Uterus (tissue), 4 donors: Measurements from ENCODE around the gene CORIN. TPM values are rescaled to one million over a fixed set of nuclear protein-coding genes. Genes with fewer than 3 reads are reported as not detected.

Source experiments
- DNase-seq, 2 donors: peaks; one replicate each; pipeline ENCODE4 v3.0.0-alpha.2; 2019 to 2020
- H3K27ac ChIP-seq, 2 donors: fragments of 200-600 bp; sonication (generic); 1 replicate in 1 of 2; 2 replicates in 1 of 2; pipeline ENCODE4 v1.5.1; 2016 to 2018
- H3K27me3 ChIP-seq, 2 donors: fragments of 200-600 bp; sonication (generic); one replicate each; pipeline ENCODE4 v1.5.1; 2018 to 2019; ENCODE audit warnings: control low read depth in 1 of 2
- H3K36me3 ChIP-seq, 2 donors: fragments of 200-600 bp; sonication (generic); one replicate each; pipeline ENCODE4 v1.5.1; 2019; ENCODE audit warnings: control low read depth in 1 of 2
- H3K4me1 ChIP-seq, 2 donors: fragments of 200-600 bp; sonication (generic); one replicate each; pipeline ENCODE4 v1.5.1; 2018 to 2019; ENCODE audit warnings: control low read depth in 1 of 2
- H3K4me3 ChIP-seq, 2 donors: fragments of 200-600 bp; sonication (generic); 1 replicate in 1 of 2; 2 replicates in 1 of 2; pipeline ENCODE4 v1.5.1; 2018 to 2019; ENCODE audit warnings: mild to moderate bottlenecking in 1 of 2
- H3K9me3 ChIP-seq, 2 donors: fragments of 200-600 bp; sonication (generic); one replicate each; pipeline ENCODE4 v1.5.1; 2019; ENCODE audit warnings: control low read depth in 1 of 2
- POLR2A ChIP-seq, 2 donors: fragments of 450-650 bp; IDR thresholded peaks; one replicate each; pipeline ENCODE4 v1.6.1; 2016; ENCODE audit warnings: antibody characterized with exemption in 2 of 2, mild to moderate bottlenecking in 1 of 2, moderate library complexity in 1 of 2
- intact Hi-C: fragments of 100-400 bp; cut with DNase I; formaldehyde crosslinking; loops from one replicate; pipeline ENCODE4 v1.15.1; 2023; ENCODE audit warnings: low total_unique reads
- total RNA-seq, 4 donors: library from RNA; depleted of rRNA in 3 of 4; stranded (reverse); fragments of >200 nt in 3 of 4; gene quantifications; one replicate each; pipeline versions ENCODE4 v1.1.0 to v1.2.4, GENCODE V29; 2014 to 2023
- TF ChIP-seq, protein P1 (sequence below), 4 experiments: fragments of 200-600 bp in 2 of 4; fragments of 450-650 bp in 2 of 4; sonication (generic) in 2 of 4; IDR thresholded peaks; one replicate each; pipeline ENCODE4 v1.5.1; 2016 to 2019; ENCODE audit warnings: antibody characterized with exemption in 4 of 4, mild to moderate bottlenecking in 2 of 4, moderate library complexity in 1 of 4
- donor health status: DM: yes; HTN: yes; CAD: no.

CORIN gene
- total RNA-seq, 4 donors from 2014 or later: 4.8 to 8.5 (median 6.4) TPM

DNA sequence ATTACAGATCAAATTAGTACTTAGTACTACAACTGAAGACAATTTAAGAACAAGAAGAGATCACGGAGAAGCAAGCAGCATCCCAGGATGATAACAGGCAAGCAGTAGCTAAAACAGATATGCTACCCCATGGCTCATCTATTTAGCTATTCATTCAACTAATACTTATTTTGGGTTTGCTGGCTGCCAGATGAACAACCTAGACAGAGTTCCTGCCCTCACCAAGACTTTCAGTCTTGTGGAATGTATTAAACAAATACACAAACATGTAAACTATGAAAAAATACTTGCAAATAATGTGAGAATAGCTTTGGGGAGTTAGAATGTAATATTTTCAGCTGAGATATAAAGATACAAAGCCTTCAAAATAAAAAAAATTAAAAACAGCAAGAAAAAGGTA lies 2.4 kb upstream of the CORIN start:
- DNase-seq: no peak
- Histone ChIP-seq H3K4me3 (no peak overlapping the region), H3K36me3 (no peaks in the 10 kb centered on the region), H3K4me1 (no peaks in the 10 kb centered on the region), H3K9me3 (no peaks in the 10 kb centered on the region), H3K27ac (no peak overlapping the region), H3K27me3 (no peaks in the 10 kb centered on the region)
- TF ChIP-seq, protein P1, sequence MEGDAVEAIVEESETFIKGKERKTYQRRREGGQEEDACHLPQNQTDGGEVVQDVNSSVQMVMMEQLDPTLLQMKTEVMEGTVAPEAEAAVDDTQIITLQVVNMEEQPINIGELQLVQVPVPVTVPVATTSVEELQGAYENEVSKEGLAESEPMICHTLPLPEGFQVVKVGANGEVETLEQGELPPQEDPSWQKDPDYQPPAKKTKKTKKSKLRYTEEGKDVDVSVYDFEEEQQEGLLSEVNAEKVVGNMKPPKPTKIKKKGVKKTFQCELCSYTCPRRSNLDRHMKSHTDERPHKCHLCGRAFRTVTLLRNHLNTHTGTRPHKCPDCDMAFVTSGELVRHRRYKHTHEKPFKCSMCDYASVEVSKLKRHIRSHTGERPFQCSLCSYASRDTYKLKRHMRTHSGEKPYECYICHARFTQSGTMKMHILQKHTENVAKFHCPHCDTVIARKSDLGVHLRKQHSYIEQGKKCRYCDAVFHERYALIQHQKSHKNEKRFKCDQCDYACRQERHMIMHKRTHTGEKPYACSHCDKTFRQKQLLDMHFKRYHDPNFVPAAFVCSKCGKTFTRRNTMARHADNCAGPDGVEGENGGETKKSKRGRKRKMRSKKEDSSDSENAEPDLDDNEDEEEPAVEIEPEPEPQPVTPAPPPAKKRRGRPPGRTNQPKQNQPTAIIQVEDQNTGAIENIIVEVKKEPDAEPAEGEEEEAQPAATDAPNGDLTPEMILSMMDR (IDR thresholded peaks at IDR 0.05): no peak
- no peak for TF ChIP-seq POLR2A (IDR thresholded peaks at IDR 0.05)
- intact Hi-C loops: no loop called here

- intact Hi-C loops: no loop called here
- peak; percentile 18 to 48 for DNase-seq
- H3K4me3 ChIP-seq: no peak overlapping the region
- TF ChIP-seq, protein P1 (IDR thresholded peaks at IDR 0.05): peak; percentile 24 to 40 (median 26)
- TF ChIP-seq POLR2A (IDR thresholded peaks at IDR 0.05): no peak
- no peaks in the 10 kb centered on the region for H3K27me3 ChIP-seq
- H3K27ac ChIP-seq: peak overlapping the region; percentile 58 to 60
- no peaks in the 10 kb centered on the region for H3K36me3 ChIP-seq
- no peaks in the 10 kb centered on the region for H3K4me1 ChIP-seq
- H3K9me3 ChIP-seq: no peaks in the 10 kb centered on the region
These were observed 1.4 kb upstream of the CORIN start for GRCh38 chr4:47839259-47839658.

- H3K9me3 ChIP-seq: no peaks in the 10 kb centered on the region
- peak overlapping the region; percentile 58 to 60 for H3K27ac ChIP-seq
- no peak for DNase-seq
- TF ChIP-seq, protein P1 (IDR thresholded peaks at IDR 0.05): no peak
- TF ChIP-seq POLR2A (IDR thresholded peaks at IDR 0.05): no peak
- no peak overlapping the region for H3K4me3 ChIP-seq
- no peaks in the 10 kb centered on the region for H3K27me3 ChIP-seq
- H3K4me1 ChIP-seq: no peaks in the 10 kb centered on the region
- H3K36me3 ChIP-seq: no peaks in the 10 kb centered on the region
- intact Hi-C loops: no loop called here
These were observed 578 bp upstream of the CORIN start for GRCh38 chr4:47838445-47838844.

DNA sequence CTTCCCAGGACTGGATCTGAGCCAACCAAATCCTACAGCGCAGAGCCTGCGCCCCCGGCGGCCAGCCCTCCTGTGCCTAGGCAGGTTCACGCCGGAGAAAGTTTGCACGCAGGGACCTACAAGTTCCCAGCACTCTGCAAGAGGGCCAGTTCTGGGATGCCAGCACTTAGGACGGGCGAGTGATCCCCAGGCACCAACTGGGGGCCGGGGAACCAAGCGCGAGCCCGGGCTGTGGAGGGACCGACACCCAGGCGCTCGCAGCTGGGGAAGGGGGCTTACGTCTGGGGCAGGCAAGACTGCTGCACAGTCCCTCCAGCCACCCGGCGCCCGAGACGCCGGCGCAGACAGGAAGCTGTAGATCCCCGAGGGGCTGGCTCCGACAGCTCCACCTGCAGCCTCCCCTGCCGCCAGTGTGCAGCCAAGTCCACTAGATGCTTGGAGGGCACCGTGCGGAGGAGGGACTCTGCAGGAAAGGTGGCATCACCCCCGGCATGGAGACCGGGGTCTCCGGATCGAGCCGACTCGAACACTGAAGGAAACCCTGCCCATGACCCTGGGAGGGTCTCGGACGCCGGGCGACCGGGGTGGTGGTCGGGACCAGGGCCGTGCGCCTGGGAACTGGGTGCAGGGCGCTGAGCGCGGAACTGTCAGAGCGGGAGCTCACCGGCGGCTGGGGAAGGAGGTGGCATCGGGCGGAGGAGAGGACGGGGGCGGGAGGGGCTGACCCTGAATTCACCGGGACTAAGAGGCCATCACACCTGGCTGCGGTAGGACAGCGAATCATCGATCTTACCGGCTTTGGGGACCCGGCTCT lies 566 bp downstream of the CORIN start:
- intact Hi-C loops: no loop called here
- Histone ChIP-seq H3K4me1 (no peaks in the 10 kb centered on the region), H3K9me3 (no peaks in the 10 kb centered on the region), H3K27me3 (no peaks in the 10 kb centered on the region), H3K4me3 (peak overlapping the region; percentile 47 to 49), H3K27ac (peak overlapping the region; percentile 51 to 57), H3K36me3 (no peaks in the 10 kb centered on the region)
- TF ChIP-seq POLR2A (IDR thresholded peaks at IDR 0.05): no peak
- TF ChIP-seq, protein P1 (IDR thresholded peaks at IDR 0.05): no peak
- peak; percentile 25 to 29 for DNase-seq

- H3K27ac ChIP-seq: peak overlapping the region; percentile 51 to 57
- no peak for TF ChIP-seq POLR2A (IDR thresholded peaks at IDR 0.05)
- TF ChIP-seq, protein P1 (IDR thresholded peaks at IDR 0.05): peak; percentile 55 to 65 (median 61)
- intact Hi-C loops: no loop called here
- peak overlapping the region; percentile 47 to 49 for H3K4me3 ChIP-seq
- DNase-seq: peak; percentile 73 to 76
- no peaks in the 10 kb centered on the region for H3K4me1 ChIP-seq
- no peaks in the 10 kb centered on the region for H3K36me3 ChIP-seq
- no peaks in the 10 kb centered on the region for H3K9me3 ChIP-seq
- no peaks in the 10 kb centered on the region for H3K27me3 ChIP-seq
These were observed 1.2 kb downstream of the CORIN start for GRCh38 chr4:47836641-47837093.
